GM19467 (cell line): ENCODE data around the gene GSTO1.

Source experiments
- ATAC-seq: cut with Tn5 transposase; IDR thresholded peaks from one replicate; pipeline ENCODE4 v1.9.1; 2021; ENCODE audit warnings: mild to moderate bottlenecking, moderate library complexity; ENCODE audit not compliant: unreplicated experiment

The GSTO1 gene

GRCh38 chr10:104301907-104302690 is 47.4 kb downstream of the GSTO1 start:
- ATAC-seq = no peak

DNA sequence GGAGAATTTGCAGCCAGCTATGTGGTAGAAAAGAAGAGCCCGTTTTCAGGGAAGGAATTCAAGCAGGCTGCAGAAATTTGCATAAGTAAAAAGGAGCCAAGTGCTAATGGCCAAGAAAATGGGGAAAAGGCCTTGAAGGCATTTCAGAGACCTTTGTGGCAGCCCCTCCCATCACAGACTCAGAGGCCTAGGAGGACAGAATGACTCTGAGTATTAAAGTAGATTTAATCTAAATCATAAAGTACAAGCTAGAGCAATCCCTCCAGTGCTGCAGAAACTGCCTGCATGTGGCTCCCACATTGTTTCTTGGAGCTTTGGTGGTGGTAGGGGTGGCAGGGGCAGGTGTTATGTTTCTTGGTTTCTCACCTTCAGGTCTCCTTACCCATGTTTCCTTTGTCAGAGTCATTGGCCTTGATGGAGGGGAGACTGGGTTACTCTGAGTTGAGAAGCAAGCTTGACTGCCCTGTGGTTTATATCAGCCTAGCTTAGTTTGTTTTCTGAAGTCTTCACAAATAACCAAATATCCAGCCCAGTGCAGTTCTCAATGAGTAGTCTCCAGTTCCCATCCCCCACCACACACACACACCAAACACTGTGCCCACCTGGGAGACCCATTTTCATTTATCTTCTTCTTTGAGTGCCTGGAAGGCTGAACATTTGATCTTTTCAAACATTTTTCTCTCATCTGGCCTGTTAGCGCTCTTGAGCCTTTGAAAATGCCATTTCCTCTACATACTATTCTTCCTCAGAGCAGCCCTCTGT is 49.1 kb downstream of the GSTO1 start:
- no peak for ATAC-seq

GRCh38 chr10:104304356-104304745 is 49.7 kb downstream of the GSTO1 start:
- no peak for ATAC-seq

- no peak for ATAC-seq
Measured at GRCh38 chr10:104304927-104305326, 50.2 kb downstream of the GSTO1 start.

DNA sequence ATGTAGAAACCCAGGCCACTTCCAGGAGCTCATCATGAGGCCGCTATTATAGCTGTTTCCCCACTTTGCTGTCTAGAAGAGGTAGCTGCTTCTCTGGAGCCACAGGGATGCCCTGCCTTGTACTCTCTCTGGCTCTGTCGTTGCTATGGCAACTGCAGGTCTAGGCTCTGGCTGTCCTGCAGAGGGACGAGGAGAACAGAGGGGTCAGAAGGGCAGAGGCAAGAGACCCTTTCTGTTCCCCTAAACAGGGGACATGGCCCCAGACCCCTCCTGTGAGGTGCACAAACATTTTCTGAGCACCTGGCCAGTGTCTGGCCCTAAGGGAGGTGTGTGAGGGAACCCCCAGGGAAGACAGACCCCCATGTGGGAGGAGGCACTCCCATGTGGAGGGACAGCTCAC is 52.2 kb downstream of the GSTO1 start:
- no peak for ATAC-seq

- ATAC-seq = no peak
Measured at GRCh38 chr10:104307576-104308438, 53.1 kb downstream of the GSTO1 start.

GRCh38 chr10:104308439-104308903 is 53.8 kb downstream of the GSTO1 start:
- peak; percentile 73 for ATAC-seq

DNA sequence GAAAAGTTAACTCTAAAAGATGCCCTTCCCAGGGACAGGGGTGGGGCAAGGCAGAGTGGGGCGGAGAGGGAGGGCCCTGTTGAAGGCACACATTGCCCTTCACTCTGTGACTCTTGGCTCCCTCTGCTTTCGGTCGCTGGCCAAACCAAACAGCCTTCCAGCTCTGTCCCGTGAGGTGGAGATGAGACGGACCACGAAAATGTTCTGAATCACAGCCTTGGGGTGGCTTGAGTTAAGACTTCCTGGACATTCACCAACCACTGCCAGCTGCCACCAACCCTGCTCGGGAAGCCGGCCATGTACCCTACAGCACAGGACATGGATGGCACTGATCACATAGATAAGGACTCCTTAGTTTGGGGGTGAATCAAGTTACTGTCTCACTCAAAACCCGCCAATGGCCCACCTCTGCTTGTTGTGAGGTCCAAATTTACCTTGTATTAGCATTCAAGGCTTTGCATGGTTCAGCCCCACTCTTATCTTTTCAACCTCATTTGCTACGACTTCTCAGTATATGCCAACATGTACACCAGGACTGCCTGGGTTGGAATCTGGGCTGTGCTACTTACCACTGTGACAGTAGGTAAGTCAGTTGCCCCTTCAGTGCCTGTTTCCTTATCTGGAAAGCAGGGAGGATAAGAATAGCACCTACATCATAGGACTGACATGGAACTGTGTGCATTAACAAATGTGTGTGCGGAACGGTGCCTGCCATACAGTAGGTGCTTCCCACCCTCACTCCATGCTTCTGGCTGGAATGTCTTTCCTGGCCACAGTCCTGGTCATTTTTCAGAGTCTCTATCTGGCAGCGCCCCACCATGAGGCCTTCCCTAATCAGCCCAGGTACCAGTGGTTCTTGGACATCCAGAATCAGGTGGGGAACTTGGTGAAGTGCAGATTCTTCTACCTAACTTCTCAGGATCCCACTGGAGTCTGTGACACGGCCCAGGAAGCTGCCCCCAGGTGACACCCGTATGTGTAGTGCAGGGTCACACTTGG is 55.6 kb downstream of the GSTO1 start:
- ATAC-seq = no peak

- no peak for ATAC-seq
Measured at GRCh38 chr10:104311184-104311720, 56.6 kb downstream of the GSTO1 start.

DNA sequence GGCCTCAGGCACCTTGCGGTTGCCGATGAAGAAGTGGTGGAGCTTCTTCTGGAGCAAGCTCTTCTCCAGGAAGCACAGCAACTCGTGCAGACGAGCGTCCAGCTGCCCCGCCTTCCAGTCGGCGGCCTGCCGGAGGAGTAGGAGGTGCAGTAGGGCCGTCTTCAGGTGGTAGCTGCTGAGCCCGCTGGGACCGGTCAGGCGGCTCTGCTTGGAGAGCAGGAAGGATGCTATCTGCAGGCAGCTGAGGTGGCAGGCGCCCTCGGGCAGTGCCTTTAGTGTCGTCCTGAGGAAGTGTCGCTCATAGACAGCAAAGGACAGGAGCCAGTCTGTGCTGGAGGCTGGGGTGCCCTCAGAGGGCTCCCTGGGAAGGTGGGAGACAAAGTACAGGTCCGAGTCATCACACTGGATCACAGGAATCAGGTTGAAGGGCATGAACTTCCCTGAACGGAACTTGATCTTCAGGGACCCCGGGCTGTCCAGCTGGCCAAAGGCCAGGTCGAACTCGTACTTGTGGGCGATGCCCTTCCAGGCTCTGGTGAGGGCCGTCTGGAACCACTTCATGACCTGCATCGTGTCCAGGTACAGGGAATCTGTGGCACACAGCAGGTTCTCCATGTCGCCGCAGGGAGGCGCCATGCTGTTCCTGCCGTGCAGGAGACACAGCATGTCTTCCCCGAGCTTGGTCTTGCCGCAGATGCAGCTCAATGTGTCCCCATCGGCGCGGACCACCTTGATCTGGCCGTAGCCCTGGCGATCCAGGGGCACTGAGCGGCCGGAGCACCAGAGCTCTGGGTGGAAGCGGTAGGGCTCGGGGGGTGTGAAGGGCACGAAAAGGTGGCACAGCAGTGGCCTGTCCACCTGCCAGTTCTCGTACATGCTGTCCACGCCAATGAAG is 60.1 kb downstream of the GSTO1 start:
- ATAC-seq = no peak

DNA sequence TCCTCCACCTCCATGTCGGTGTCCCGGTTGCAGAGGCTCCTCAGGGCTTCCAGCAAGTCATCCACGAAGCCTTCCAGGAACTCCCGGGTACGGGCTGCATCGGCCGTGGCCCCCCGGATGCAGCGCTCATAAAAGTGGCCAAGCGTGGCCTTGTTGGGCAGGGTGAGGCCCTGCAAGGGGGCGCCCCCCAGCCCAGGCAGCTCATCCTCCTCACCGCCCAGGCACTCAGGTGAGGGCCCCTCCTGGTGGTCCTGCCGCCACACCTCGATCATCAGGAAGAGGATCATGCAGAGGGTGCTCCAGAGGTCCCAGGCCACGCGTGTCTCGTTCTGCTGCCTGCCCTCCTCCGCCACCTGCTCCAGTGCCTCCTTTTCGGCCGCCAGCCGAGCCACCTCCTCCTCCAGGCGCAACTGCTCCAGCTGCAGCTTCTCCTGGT is 60.8 kb downstream of the GSTO1 start:
- no peak for ATAC-seq

DNA sequence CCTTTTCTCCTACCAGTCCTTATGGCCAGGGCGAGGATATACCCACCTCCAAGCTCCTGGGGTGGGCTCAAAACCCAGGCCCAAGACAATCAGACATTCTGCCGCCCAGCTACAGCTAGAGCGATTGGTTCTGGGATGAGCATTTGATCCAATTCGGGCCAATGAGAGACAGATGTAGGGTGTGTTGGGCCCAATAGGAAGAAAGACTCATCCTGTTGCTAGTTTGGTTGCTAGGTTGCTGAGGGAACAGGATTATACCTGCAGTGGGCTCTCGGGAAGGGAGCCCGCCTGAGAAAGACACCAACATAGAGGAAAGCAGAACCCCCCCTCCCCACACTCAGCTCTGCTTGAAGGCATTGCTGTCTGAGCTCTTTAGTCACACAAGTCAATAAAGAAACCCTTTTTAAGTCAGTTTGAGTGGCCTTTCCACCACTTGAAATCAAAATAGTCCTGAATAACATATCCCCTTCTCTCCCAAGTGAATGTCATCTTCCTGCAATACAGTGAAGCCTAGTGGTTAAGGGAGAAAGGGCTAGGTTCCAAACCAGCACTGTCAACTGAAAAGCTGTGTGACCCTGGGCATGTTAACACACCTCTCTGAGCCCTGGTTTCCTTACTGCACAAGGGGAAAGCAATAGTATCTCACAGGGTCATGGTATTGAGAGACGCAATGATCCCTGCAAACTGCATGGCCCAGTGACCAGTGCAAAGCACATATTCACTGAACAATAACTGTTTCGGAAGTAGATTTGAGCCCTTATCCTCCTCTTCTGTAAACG is 61.8 kb downstream of the GSTO1 start:
- ATAC-seq = no peak
